Mesenchymal stem cell (in vitro differentiated cells and primary cell): Measurements from ENCODE around the gene DGCR2.

ENCODE experiments used
- DNase-seq: peaks from one replicate; pipeline ENCODE4 v3.0.0-alpha.2; 2013
- H2AFZ ChIP-seq: one replicate; pipeline ENCODE4 v1.6.1; 2013; ENCODE audit warnings: low read depth, mild to moderate bottlenecking, control low read depth, inconsistent platforms, low read length, moderate library complexity
- H2AK5ac ChIP-seq: 2 replicates; pipeline ENCODE4 v1.6.1; 2013; ENCODE audit warnings: low read length, moderate library complexity, mild to moderate bottlenecking, inconsistent platforms; ENCODE audit not compliant: severe bottlenecking
- H2BK120ac ChIP-seq: one replicate; pipeline ENCODE4 v1.6.1; 2013; ENCODE audit warnings: low read depth, mild to moderate bottlenecking, inconsistent platforms, low read length, moderate library complexity
- H2BK12ac ChIP-seq, 2 experiments: one replicate each; pipeline ENCODE4 v1.6.1; 2013; ENCODE audit warnings: inconsistent platforms in 2 of 2, low read length in 2 of 2, mild to moderate bottlenecking in 2 of 2, moderate library complexity in 2 of 2, control low read depth in 1 of 2
- H2BK15ac ChIP-seq: one replicate; pipeline ENCODE4 v1.6.1; 2013; ENCODE audit warnings: mild to moderate bottlenecking, low read depth, inconsistent platforms; ENCODE audit not compliant: poor library complexity, severe bottlenecking
- H2BK5ac ChIP-seq: 2 replicates; pipeline ENCODE4 v1.6.1; 2013; ENCODE audit warnings: low read depth, mild to moderate bottlenecking, low read length, control low read depth, inconsistent platforms; ENCODE audit not compliant: poor library complexity, severe bottlenecking
- H3K14ac ChIP-seq, 2 experiments: one replicate each; pipeline ENCODE4 v1.6.1; 2013; ENCODE audit warnings: inconsistent platforms in 2 of 2, low read length in 2 of 2, control low read depth in 1 of 2, mild to moderate bottlenecking in 1 of 2, moderate library complexity in 1 of 2
- H3K18ac ChIP-seq, 2 experiments: one replicate each; pipeline ENCODE4 v1.6.1; 2013; ENCODE audit warnings: inconsistent platforms in 2 of 2, low read length in 2 of 2, control low read depth in 1 of 2, low read depth in 1 of 2, mild to moderate bottlenecking in 1 of 2
- H3K23ac ChIP-seq, 2 experiments: one replicate each; pipeline ENCODE4 v1.6.1; 2013; ENCODE audit warnings: inconsistent platforms in 2 of 2, low read length in 2 of 2, mild to moderate bottlenecking in 2 of 2, moderate library complexity in 2 of 2, control low read depth in 1 of 2
- H3K27ac ChIP-seq: 2 replicates; pipeline ENCODE4 v1.5.1; 2013; ENCODE audit warnings: mild to moderate bottlenecking, moderate library complexity, low read length, control low read depth, inconsistent platforms; ENCODE audit not compliant: poor library complexity, severe bottlenecking
- H3K27me3 ChIP-seq, 2 experiments: 2 replicates each; pipeline versions ENCODE4 v1.6.1 to v1.7.0; 2013; ENCODE audit warnings: low read length in 2 of 2, mild to moderate bottlenecking in 2 of 2, moderate library complexity in 2 of 2, control low read depth in 1 of 2, inconsistent platforms in 1 of 2; ENCODE audit not compliant: control insufficient read depth in 1 of 2, insufficient read depth in 1 of 2
- H3K36me3 ChIP-seq, 2 experiments: 2 replicates each; pipeline versions ENCODE4 v1.6.1 to v1.7.0; 2013; ENCODE audit warnings: low read length in 2 of 2, control low read depth in 1 of 2, inconsistent platforms in 1 of 2, low read depth in 1 of 2, mild to moderate bottlenecking in 1 of 2; ENCODE audit not compliant: insufficient read depth in 2 of 2, control insufficient read depth in 1 of 2
- H3K4ac ChIP-seq, 2 experiments: one replicate each; pipeline ENCODE4 v1.6.1; 2013; ENCODE audit warnings: inconsistent platforms in 2 of 2, low read length in 2 of 2, mild to moderate bottlenecking in 2 of 2, moderate library complexity in 2 of 2, control low read depth in 1 of 2, low read depth in 1 of 2
- H3K4me1 ChIP-seq: 2 replicates; pipeline ENCODE4 v1.6.1; 2013; ENCODE audit warnings: low read depth, low read length, control low read depth; ENCODE audit not compliant: control insufficient read depth, insufficient read depth
- H3K4me2 ChIP-seq: 2 replicates; pipeline ENCODE4 v1.6.1; 2013; ENCODE audit warnings: low read length, mild to moderate bottlenecking, inconsistent platforms; ENCODE audit not compliant: poor library complexity, severe bottlenecking
- H3K4me3 ChIP-seq, 2 experiments: 2 replicates each; pipeline versions ENCODE4 v1.5.1 to v1.7.0; 2013; ENCODE audit warnings: low read length in 2 of 2, mild to moderate bottlenecking in 2 of 2, control low read depth in 1 of 2, low read depth in 1 of 2; ENCODE audit not compliant: insufficient read depth in 1 of 2
- H3K79me1 ChIP-seq: replicated peaks from 2 replicates; pipeline ENCODE4 v1.6.1; 2013; ENCODE audit warnings: mild to moderate bottlenecking, control low read depth, low read length, inconsistent platforms; ENCODE audit not compliant: poor library complexity, severe bottlenecking
- H3K9ac ChIP-seq: 2 replicates; pipeline ENCODE4 v1.7.0; 2013; ENCODE audit warnings: mild to moderate bottlenecking, low read length, moderate library complexity
- H3K9me3 ChIP-seq: 2 replicates; pipeline ENCODE4 v1.7.0; 2013; ENCODE audit warnings: mild to moderate bottlenecking, low read length; ENCODE audit not compliant: control insufficient read depth
- H4K8ac ChIP-seq: one replicate; pipeline ENCODE4 v1.6.1; 2013; ENCODE audit warnings: inconsistent platforms, mild to moderate bottlenecking, low read length, moderate library complexity
- H4K91ac ChIP-seq: one replicate; pipeline ENCODE4 v1.6.1; 2013; ENCODE audit warnings: mild to moderate bottlenecking, low read length, inconsistent platforms
- WGBS: methylation state at CpG from one replicate; pipeline ENCODE4 v1.1.7; 2013; ENCODE audit warnings: mixed read lengths; 5-methylcytosine and 5-hydroxymethylcytosine counted together

DGCR2 gene

GRCh38 chr22:19119949-19120348, 2.3 kb downstream of the DGCR2 start:
- 95% methylated on average over 8 of the region's 8 CpGs for WGBS

GRCh38 chr22:19118329-19118880, 3.8 kb downstream of the DGCR2 start:
- no peak overlapping the region for H2BK12ac ChIP-seq
- 92% methylated on average over 4 of the region's 4 CpGs for WGBS
- peak overlapping the region in 1 of 2 experiments; percentile 54 for H3K4me3 ChIP-seq
- H3K9me3 ChIP-seq, result no peaks in the 10 kb centered on the region
- H3K36me3 ChIP-seq, result peaks cover 3 to 28% of the 10 kb centered on the region in 2 experiments
- peak overlapping the region; percentile 30 for H3K9ac ChIP-seq
- H3K14ac ChIP-seq, result no peak overlapping the region
- no peak overlapping the region for H3K18ac ChIP-seq
- DNase-seq, result no peak
- H2BK5ac ChIP-seq, result no peak overlapping the region
- H3K23ac ChIP-seq, result peak overlapping the region in 1 of 2 experiments; percentile 41
- H3K27ac ChIP-seq, result no peak overlapping the region
- no peak overlapping the region for H4K8ac ChIP-seq
- no peak overlapping the region for H2BK120ac ChIP-seq
- no peak overlapping the region for H3K4ac ChIP-seq
- no peak overlapping the region for H2AFZ ChIP-seq
- H2BK15ac ChIP-seq, result no peak overlapping the region
- H3K27me3 ChIP-seq, result no peaks in the 10 kb centered on the region
- no peak overlapping the region for H4K91ac ChIP-seq
- no peak overlapping the region for H2AK5ac ChIP-seq
- H3K79me1 ChIP-seq, result peaks cover 34% of the 10 kb centered on the region
- H3K4me1 ChIP-seq, result peaks cover 30% of the 10 kb centered on the region
- H3K4me2 ChIP-seq, result no peak overlapping the region

More at GRCh38 chr22:19119949-19120348, 2.3 kb downstream of the DGCR2 start:
- Histone ChIP-seq H3K9me3 (no peaks in the 10 kb centered on the region), H4K8ac (no peak overlapping the region), H3K4me2 (no peak overlapping the region), H3K23ac (peak overlapping the region in 1 of 2 experiments; percentile 46), H2BK15ac (no peak overlapping the region), H3K14ac (no peak overlapping the region), H3K9ac (no peak overlapping the region), H3K27me3 (no peaks in the 10 kb centered on the region), H3K18ac (no peak overlapping the region), H3K36me3 (peaks cover 3 to 23% of the 10 kb centered on the region in 2 experiments), H3K4ac (no peak overlapping the region), H2AFZ (no peak overlapping the region), H2BK120ac (no peak overlapping the region), H3K4me3 (no peak overlapping the region), H2BK12ac (no peak overlapping the region), H2BK5ac (no peak overlapping the region), H3K79me1 (peaks cover 25% of the 10 kb centered on the region), H2AK5ac (no peak overlapping the region), H3K27ac (no peak overlapping the region), H4K91ac (no peak overlapping the region), H3K4me1 (peaks cover 30% of the 10 kb centered on the region)
- DNase-seq, result no peak

- H3K36me3 ChIP-seq, result peaks cover 3 to 28% of the 10 kb centered on the region in 2 experiments
- peaks cover 27% of the 10 kb centered on the region for H3K4me1 ChIP-seq
- no peak overlapping the region for H4K91ac ChIP-seq
- no peak overlapping the region for H3K27ac ChIP-seq
- no peaks in the 10 kb centered on the region for H3K9me3 ChIP-seq
- no peak overlapping the region for H3K4me2 ChIP-seq
- no peak overlapping the region for H2AFZ ChIP-seq
- no peak overlapping the region for H2AK5ac ChIP-seq
- H3K4ac ChIP-seq, result no peak overlapping the region
- no peak overlapping the region for H2BK5ac ChIP-seq
- no peak overlapping the region for H3K9ac ChIP-seq
- H2BK12ac ChIP-seq, result no peak overlapping the region
- H3K14ac ChIP-seq, result no peak overlapping the region
- no peak for DNase-seq
- no peak overlapping the region for H3K18ac ChIP-seq
- no peak overlapping the region for H3K4me3 ChIP-seq
- H3K27me3 ChIP-seq, result no peaks in the 10 kb centered on the region
- no peak overlapping the region for H3K23ac ChIP-seq
- no peak overlapping the region for H4K8ac ChIP-seq
- H2BK15ac ChIP-seq, result no peak overlapping the region
- 99% methylated on average over 3 of the region's 9 CpGs for WGBS
- no peak overlapping the region for H2BK120ac ChIP-seq
- H3K79me1 ChIP-seq, result peaks cover 39% of the 10 kb centered on the region
These were observed 5.1 kb downstream of the DGCR2 start for GRCh38 chr22:19117111-19117512.

DNA sequence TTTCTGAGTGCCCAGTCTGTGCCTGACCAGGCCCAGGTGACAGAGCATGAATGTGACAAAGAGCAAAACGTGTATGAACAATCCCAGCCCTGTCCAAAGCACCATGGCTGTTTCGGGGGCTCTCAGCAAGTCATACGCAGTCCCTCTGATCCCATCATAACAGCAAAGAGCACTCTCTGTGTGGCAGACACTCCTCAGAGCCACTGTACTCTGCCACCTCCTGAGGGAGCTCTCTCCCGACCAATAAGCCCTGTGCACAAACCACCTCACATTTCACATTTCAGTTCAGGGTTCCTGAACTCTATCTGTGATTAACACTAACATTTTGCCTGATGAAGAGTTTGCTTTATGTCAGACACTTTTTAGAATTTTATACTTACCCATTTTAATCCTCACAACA, 6.6 kb downstream of the DGCR2 start:
- Histone ChIP-seq H3K9me3 (no peaks in the 10 kb centered on the region), H3K14ac (peak overlapping the region in 1 of 2 experiments; percentile 44), H3K79me1 (peaks cover 44% of the 10 kb centered on the region)

More for the DNA sequence above, 6.6 kb downstream of the DGCR2 start:
- H4K8ac ChIP-seq, result no peak overlapping the region
- WGBS, result 78% methylated on average over 4 of the region's 4 CpGs
- no peak overlapping the region for H2BK5ac ChIP-seq
- no peak overlapping the region for H4K91ac ChIP-seq
- no peak overlapping the region for H3K4me2 ChIP-seq
- no peak overlapping the region for H2AFZ ChIP-seq
- no peak overlapping the region for H2BK15ac ChIP-seq
- no peaks in the 10 kb centered on the region for H3K27me3 ChIP-seq
- no peak overlapping the region for H3K9ac ChIP-seq
- H3K4ac ChIP-seq, result no peak overlapping the region
- DNase-seq, result no peak
- H2BK120ac ChIP-seq, result no peak overlapping the region
- H3K18ac ChIP-seq, result no peak overlapping the region
- H3K36me3 ChIP-seq, result peaks cover 3 to 28% of the 10 kb centered on the region in 2 experiments
- no peak overlapping the region for H3K4me3 ChIP-seq
- no peak overlapping the region for H2AK5ac ChIP-seq
- H3K27ac ChIP-seq, result no peak overlapping the region
- no peak overlapping the region for H3K23ac ChIP-seq
- peaks cover 26% of the 10 kb centered on the region for H3K4me1 ChIP-seq
- no peak overlapping the region for H2BK12ac ChIP-seq
